Sciatic nerve (tissue), 2 donors: Measurements from ENCODE around the gene BACE2. TPM values are rescaled to one million over a fixed set of nuclear protein-coding genes. Genes with fewer than 3 reads are reported as not detected.

Experiments
- ATAC-seq: fragments of 200-7000 bp; cut with Tn5 transposase; one replicate; pipeline ENCODE4 v1.9.1; 2020; ENCODE audit warnings: mild to moderate bottlenecking, moderate library complexity
- DNase-seq: peaks from one replicate; pipeline ENCODE4 v3.0.0-alpha.2; 2020; ENCODE audit warnings: low spot score
- intact Hi-C: fragments of 100-400 bp; cut with DNase I; formaldehyde crosslinking; loops from one replicate; pipeline ENCODE4 v1.14.2; 2022
- total RNA-seq: library from RNA; stranded (reverse); fragmentation: NEBNext Ultra II Directional; extraction: Animal tissue kit (Norgen Biotek cat#: 25700); gene quantifications from one replicate; pipeline ENCODE4 v1.2.1, GENCODE V29; 2021
- donor health status: DM: no; HTN: no; CAD: no.
- donor health status: DM: no; HTN: no; CAD: no.

Gene BACE2
- total RNA-seq: 103 TPM

- intact Hi-C loops: no loop called here
- ATAC-seq (peak; percentile 74), DNase-seq (peak; percentile 90)
Observed at GRCh38 chr21:41167348-41168342, at the start of gene BACE2. BACE2 (plus strand) TSS chr21:41168160; CDS start chr21:41168264, 104 bp downstream.

DNA sequence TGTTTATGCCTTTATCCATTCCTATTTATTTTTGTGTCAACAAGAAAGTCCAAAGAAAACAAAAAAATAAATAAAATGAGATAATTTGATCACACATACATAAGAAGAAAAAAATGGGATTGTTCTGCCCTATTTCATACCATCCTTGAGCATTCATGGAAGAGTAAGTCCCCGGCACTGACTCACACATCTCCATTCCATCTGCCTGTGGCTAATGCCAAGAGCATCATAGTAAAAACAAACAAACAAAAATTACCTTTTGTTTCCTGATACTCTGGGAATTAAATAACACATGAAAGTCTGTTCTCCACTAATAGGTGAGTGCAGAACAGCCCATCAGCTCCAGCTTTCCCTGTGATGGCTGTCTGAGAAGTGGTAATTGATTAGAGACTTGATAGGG, 48.1 kb upstream of the BACE2 start:
- intact Hi-C loops: loop anchor here (10.0 kb wide), 1 partner anchor 245 kb away; the partner anchor contains the start of gene MX2
- DNase-seq: no peak
- ATAC-seq: no peak

- intact Hi-C loops: loop anchor here (10.0 kb wide), 1 partner anchor 244 kb away; the partner anchor contains the start of gene MX2
- DNase-seq (no peak), ATAC-seq (no peak)
Observed at GRCh38 chr21:41120997-41121396, 47.0 kb upstream of the BACE2 start.

DNA sequence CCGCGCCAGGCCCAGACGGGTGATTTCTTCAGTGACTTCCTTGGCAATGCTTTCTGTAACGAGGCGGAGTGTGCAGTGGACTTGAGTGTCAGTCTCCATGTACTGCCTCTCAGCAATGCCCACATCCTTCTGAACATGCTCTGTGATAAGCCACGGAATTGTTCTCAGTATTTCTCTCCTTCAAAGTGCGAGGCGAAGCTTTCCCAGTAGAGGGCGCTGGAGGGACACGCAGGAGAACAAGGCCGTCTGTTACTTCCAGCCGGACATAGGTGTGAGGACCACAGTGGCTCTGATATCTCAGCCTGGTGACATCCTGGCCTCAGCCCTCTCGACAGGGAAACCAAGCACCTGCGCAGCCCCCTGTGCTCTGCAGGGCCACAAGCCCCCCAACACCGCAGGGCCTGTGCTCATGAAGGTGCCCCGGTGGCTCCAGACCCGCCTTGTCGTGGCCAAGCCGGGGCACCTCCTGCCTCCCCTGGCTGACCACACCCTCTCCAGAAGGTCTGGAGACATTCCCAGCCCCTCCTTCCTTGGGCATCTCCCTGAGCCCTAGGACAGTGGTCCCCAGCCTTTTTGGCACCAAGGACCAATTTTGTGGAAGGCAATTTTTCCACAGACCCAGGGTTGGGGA, 46.1 kb upstream of the BACE2 start:
- ATAC-seq (peak; percentile 90), DNase-seq (peak; percentile 92)
- intact Hi-C loops: loop anchor here (10.0 kb wide), 1 partner anchor 243 kb away; the partner anchor contains the start of gene MX2

- ATAC-seq (peak; percentile 47), DNase-seq (no peak)
- intact Hi-C loops: loop anchor here (10.0 kb wide), 1 partner anchor 240 kb away; the partner anchor contains the start of gene MX2
Observed at GRCh38 chr21:41124641-41125201, 43.2 kb upstream of the BACE2 start.

GRCh38 chr21:41128981-41129380, 39.0 kb upstream of the BACE2 start:
- DNase-seq: no peak
- ATAC-seq: no peak
- intact Hi-C loops: loop anchor here (10.0 kb wide), 1 partner anchor 236 kb away; the partner anchor contains the start of gene MX2

- intact Hi-C loops: no loop called here
- no peak for ATAC-seq
- no peak for DNase-seq
Observed at GRCh38 chr21:41130883-41131282, 37.1 kb upstream of the BACE2 start.

- DNase-seq: no peak
- intact Hi-C loops: no loop called here
- peak; percentile 79 for ATAC-seq
Observed at GRCh38 chr21:41133874-41134522, 34.0 kb upstream of the BACE2 start.

DNA sequence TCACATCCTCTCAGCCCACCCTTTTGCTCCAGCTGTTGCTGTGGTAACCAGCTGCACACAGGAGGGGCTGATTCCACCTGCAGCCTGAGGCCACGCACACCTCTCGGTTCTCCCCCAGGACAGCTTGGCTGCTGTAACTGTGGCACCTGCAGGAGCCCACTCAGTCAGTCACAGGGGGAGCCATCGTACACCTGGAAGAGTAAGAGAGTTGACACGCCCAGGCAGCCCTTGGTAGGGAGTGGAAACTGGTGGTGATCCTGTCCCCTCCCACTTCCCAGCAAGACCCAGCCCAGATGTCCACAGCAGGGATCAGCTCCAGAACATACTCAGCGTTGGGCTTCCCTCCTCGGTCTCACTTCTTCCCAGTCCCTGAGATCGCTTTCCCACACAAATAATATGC, 32.2 kb upstream of the BACE2 start:
- no peak for DNase-seq
- intact Hi-C loops: no loop called here
- no peak for ATAC-seq

GRCh38 chr21:41136286-41136685, 31.7 kb upstream of the BACE2 start:
- intact Hi-C loops: no loop called here
- DNase-seq: no peak
- ATAC-seq: no peak

GRCh38 chr21:41137401-41137800, 30.6 kb upstream of the BACE2 start:
- no peak for DNase-seq
- intact Hi-C loops: no loop called here
- no peak for ATAC-seq

- DNase-seq (no peak), ATAC-seq (no peak)
- intact Hi-C loops: no loop called here
Observed at GRCh38 chr21:41137889-41138288, 30.1 kb upstream of the BACE2 start.

GRCh38 chr21:41138711-41139110, 29.2 kb upstream of the BACE2 start:
- intact Hi-C loops: no loop called here
- no peak for DNase-seq
- no peak for ATAC-seq

DNA sequence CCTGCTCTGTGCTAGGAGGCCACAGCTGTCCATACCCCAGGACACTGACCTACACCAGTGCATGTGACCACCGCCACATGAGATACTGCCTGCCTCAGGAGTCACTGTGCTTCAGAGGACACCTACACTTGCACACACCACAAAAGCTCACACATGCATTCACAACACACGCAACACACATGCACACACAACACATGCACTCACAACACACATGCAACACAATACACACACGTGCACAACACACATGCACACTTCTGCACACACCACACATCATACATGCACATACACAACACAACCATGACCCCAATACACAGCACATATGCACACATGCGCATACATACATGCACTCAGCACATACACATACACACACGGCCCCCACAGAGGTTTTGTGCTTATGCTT, 28.7 kb upstream of the BACE2 start:
- intact Hi-C loops: no loop called here
- no peak for ATAC-seq
- no peak for DNase-seq

DNA sequence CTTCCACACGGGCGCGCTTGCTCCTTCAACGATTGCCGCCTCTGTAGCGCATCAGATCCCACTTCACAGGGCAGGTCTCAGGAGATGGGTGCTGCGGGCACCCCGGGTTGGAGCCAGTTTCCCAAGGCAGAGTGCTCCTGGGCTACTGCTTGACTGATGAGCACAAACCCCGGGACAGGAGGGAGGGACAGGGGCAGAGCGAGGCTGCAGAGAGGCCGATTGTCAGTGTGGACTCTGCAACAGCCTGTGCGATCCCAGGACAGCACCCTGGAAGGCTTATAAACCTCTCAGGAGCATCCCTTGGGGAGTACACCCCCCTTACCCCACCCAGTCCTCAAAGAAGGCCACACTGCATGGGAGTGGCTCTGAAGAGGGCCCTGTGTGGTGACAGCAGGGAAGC, 28.0 kb upstream of the BACE2 start:
- intact Hi-C loops: no loop called here
- DNase-seq: no peak
- no peak for ATAC-seq

- intact Hi-C loops: no loop called here
- DNase-seq (no peak), ATAC-seq (no peak)
Observed at GRCh38 chr21:41141031-41141457, 26.9 kb upstream of the BACE2 start.

DNA sequence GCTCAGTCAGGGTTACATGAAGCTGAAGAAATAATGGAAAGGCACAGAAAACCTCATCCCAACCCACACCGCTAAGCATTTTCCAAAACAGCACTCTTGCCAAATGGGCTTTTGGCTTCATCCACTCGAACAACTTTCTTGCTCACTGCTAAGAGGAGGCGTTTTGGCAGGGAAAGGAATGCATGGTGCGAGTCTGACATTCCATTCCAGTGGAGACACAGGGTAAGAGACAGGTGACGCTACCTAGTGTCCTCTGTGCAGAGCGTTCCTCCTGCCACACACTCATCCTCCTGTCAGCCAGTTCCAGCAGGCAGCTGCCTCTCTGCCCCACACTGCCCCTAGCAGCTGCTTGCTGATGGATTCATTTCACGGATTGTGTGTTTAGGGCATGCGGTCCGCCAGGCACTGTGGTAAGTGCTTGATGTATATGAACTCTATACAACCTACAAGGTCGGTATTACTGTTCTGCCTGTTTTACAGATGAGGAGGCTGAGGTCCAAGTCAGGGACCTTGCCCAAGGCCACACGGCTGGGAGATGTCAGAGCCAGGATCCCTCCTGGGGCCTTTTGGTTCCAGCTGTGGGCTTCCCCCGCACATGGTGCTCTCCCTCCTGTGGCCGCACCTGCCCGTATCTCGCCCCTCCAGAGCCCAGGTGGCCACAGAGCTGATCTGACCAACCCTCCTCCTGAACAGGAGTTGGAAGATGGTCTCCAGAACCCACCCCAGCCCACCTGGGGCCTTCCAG, 25.7 kb upstream of the BACE2 start:
- DNase-seq: no peak
- intact Hi-C loops: no loop called here
- ATAC-seq: peak; percentile 89

DNA sequence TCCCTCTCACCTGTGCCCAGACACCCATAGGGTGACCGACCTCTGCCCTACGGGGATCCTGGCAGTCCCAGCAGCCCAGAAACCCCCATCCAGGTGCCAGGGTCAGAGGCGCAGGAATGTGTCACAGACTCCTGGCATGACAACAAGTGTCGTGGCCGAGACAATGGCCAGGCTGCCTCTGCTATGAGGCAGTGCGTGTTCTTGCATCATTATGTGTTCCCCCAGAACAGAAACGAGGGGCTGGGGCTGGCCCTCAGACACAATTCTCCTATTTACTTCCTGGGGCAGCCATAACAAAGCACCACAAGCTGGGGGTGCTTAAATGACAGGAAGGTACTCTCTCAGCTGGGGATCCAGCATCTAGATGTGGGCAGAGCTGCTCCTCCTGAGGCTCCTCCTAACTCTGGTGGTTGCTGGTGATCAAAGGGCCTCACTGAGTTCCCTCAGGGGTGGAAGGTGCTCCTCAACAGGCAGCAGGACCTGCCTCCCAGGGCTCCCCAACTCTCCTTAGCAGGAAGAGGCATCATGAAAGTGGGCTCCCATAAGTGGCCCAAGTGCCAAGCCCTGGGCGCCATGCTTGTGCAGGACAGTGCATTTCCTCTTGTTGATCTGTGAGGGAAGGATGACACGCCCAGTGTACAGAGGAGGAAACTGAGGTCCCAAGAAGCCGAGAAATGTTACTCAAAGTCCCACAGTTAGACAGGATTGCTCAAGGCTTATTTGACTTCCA, 24.2 kb upstream of the BACE2 start:
- intact Hi-C loops: no loop called here
- ATAC-seq: no peak

More for the DNA sequence above, 24.2 kb upstream of the BACE2 start:
- DNase-seq: no peak
